K562 (cell line): ENCODE data around the gene JKAMP. TPM values are rescaled to one million over a fixed set of nuclear protein-coding genes. Genes with fewer than 3 reads are reported as not detected.

Experiments used
- ATAC-seq: fragments of 200-7000 bp; cut with Tn5 transposase; 3 replicates; pipeline ENCODE4 v1.9.1; 2020; ENCODE audit warnings: moderate library complexity
- BruUV-seq: library from RNA; stranded (reverse); fragments of 400-500 nt; replicated peaks from 2 replicates; lab custom pipeline; 2021; lab: Mats Ljungman, UMichigan
- CTCF ChIA-PET: fragments of 300-600 bp; formaldehyde crosslinking; extraction: SDS; loops from one replicate; lab custom pipeline; 2021; ENCODE audit warnings: low intra/inter-chr PET ratio; lab: Yijun Ruan, JAX
- POLR2A ChIA-PET: fragments of 300-600, 350-650 bp; sonication (Branson Sonifier 250); formaldehyde crosslinking; extraction: SDS; loops from one replicate; lab custom pipeline; 2021; ENCODE audit warnings: antibody characterized with exemption, inconsistent platforms; lab: Yijun Ruan, JAX
- DNase-seq, 4 experiments: peaks; one replicate each; pipeline versions ENCODE4 v3.0.0 to v3.0.0-alpha.2; 2011 to 2018; ENCODE audit warnings: low spot score in 3 of 4, mixed read lengths in 3 of 4; ENCODE audit errors: extremely low read depth in 1 of 4
- FAIRE-seq: peaks from 2 replicates; lab custom pipeline; 2011; peaks lifted over from hg19 to GRCh38; lab: Jason Lieb, UNC
- H2AFZ ChIP-seq: 2 replicates; pipeline ENCODE4 v1.6.0; 2011; ENCODE audit warnings: low read depth, low read length, control low read depth, inconsistent platforms
- H3K27ac ChIP-seq: fragments of 200-600 bp; 3 replicates; pipeline ENCODE4 v1.8.0; 2011; ENCODE audit warnings: low read depth, mild to moderate bottlenecking, control low read depth, inconsistent platforms, low read length, moderate library complexity, mixed read lengths; ENCODE audit errors: extremely low read depth
- H3K27me3 ChIP-seq, 2 experiments: fragments of 300-600 bp in 1 of 2; 2 replicates in 1 of 2; 3 replicates in 1 of 2; pipeline versions ENCODE4 v1.6.0 to v1.8.0; 2011; ENCODE audit warnings: inconsistent platforms in 2 of 2, low read length in 2 of 2, mild to moderate bottlenecking in 1 of 2, mixed read lengths in 1 of 2, moderate library complexity in 1 of 2; ENCODE audit not compliant: control insufficient read depth in 2 of 2, insufficient read depth in 2 of 2
- H3K36me3 ChIP-seq: fragments of 300-600 bp; 3 replicates; pipeline ENCODE4 v1.8.0; 2011; ENCODE audit warnings: mild to moderate bottlenecking, low read length, inconsistent platforms; ENCODE audit not compliant: control insufficient read depth, insufficient read depth
- H3K4me1 ChIP-seq, 2 experiments: fragments of 200-600 bp in 1 of 2; replicated peaks in 1 of 2; 2 replicates in 1 of 2; 3 replicates in 1 of 2; pipeline versions ENCODE4 v1.5.1 to v1.8.0; 2011; ENCODE audit warnings: inconsistent platforms in 2 of 2, low read length in 2 of 2, mild to moderate bottlenecking in 1 of 2, mixed read lengths in 1 of 2, moderate library complexity in 1 of 2; ENCODE audit not compliant: control insufficient read depth in 2 of 2, insufficient read depth in 2 of 2
- H3K4me2 ChIP-seq: 2 replicates; pipeline ENCODE4 v1.6.1; 2011; ENCODE audit warnings: low read length, control low read depth, inconsistent platforms, mixed read lengths; ENCODE audit not compliant: insufficient read depth
- H3K4me3 ChIP-seq: fragments of 200-600 bp; sonication (generic), shearing (Covaris generic); 2 replicates; pipeline ENCODE4 v1.5.1; 2016; ENCODE audit warnings: control low read depth, inconsistent platforms
- H3K79me2 ChIP-seq: fragments of 200-600 bp; 3 replicates; pipeline ENCODE4 v1.8.0; 2011; ENCODE audit warnings: low read length, inconsistent platforms; ENCODE audit not compliant: control insufficient read depth, insufficient read depth
- H3K9ac ChIP-seq, 2 experiments: 2 replicates each; pipeline versions ENCODE4 v1.6.0 to v1.6.1; 2011; ENCODE audit warnings: low read depth in 2 of 2, low read length in 2 of 2, control low read depth in 1 of 2, inconsistent platforms in 1 of 2, mild to moderate bottlenecking in 1 of 2, mixed read lengths in 1 of 2; ENCODE audit not compliant: insufficient read depth in 1 of 2
- H3K9me1 ChIP-seq: one replicate; pipeline ENCODE4 v1.6.0; 2011; ENCODE audit warnings: inconsistent platforms, mild to moderate bottlenecking, low read length, moderate library complexity; ENCODE audit not compliant: control insufficient read depth, insufficient read depth
- H3K9me3 ChIP-seq: replicated peaks from 2 replicates; pipeline ENCODE4 v1.5.1; 2011; ENCODE audit warnings: low read depth, low read length, inconsistent platforms; ENCODE audit not compliant: control insufficient read depth, insufficient read depth
- H4K20me1 ChIP-seq: replicated peaks from 2 replicates; pipeline ENCODE4 v1.6.1; 2011; ENCODE audit warnings: low read length, inconsistent platforms, mixed read lengths; ENCODE audit not compliant: control insufficient read depth, insufficient read depth
- CBX3 ChIP-seq, 2 experiments: IDR thresholded peaks; 1 replicate in 1 of 2; 2 replicates in 1 of 2; pipeline ENCODE4 v1.6.1; 2012; ENCODE audit warnings: inconsistent platforms in 2 of 2, low read length in 2 of 2, borderline replicate concordance in 1 of 2, control low read depth in 1 of 2
- CBX5 ChIP-seq: IDR thresholded peaks from 2 replicates; pipeline ENCODE4 v1.6.1; 2014; ENCODE audit warnings: low read depth, borderline replicate concordance
- CREB3 ChIP-seq: fragments of 450-650 bp; conservative IDR thresholded peaks from 2 replicates; pipeline ENCODE4 v1.6.1; 2016; ENCODE audit warnings: missing genetic modification characterization, low read depth, mild to moderate bottlenecking, missing compliant biosample characterization, moderate library complexity
- FOXK1 ChIP-seq: sonication (generic); formaldehyde crosslinking; IDR thresholded peaks from 2 replicates; pipeline ENCODE4 v1.8.0; 2022; ENCODE audit warnings: missing genetic modification reagents, mild to moderate bottlenecking, borderline replicate concordance
- GTF3C2 ChIP-seq: IDR thresholded peaks from 3 replicates; pipeline ENCODE4 v1.6.1; 2011; ENCODE audit warnings: borderline replicate concordance, mild to moderate bottlenecking, moderate library complexity; ENCODE audit not compliant: insufficient read length; ENCODE audit errors: extremely low read depth
- HNRNPH1 ChIP-seq: fragments of 200-400 bp; formaldehyde crosslinking; optimal IDR thresholded peaks from 2 replicates; pipeline ENCODE3; 2017; ENCODE audit warnings: low read depth, mild to moderate bottlenecking, low read length, moderate library complexity
- JUNB ChIP-seq: fragments of 450-650 bp; formaldehyde crosslinking; conservative IDR thresholded peaks from 2 replicates; pipeline ENCODE4 v1.4.0; 2020; ENCODE audit warnings: mild to moderate bottlenecking
- RFX7 ChIP-seq: fragments of 250-450 bp; sonication (Bioruptor Pico); IDR thresholded peaks from 2 replicates; pipeline ENCODE4 v1.5.1; 2021; ENCODE audit warnings: mild to moderate bottlenecking
- THRAP3 ChIP-seq: fragments of 450-650 bp; IDR thresholded peaks from 2 replicates; pipeline ENCODE4 v1.6.1; 2016; ENCODE audit warnings: mild to moderate bottlenecking, inconsistent platforms, borderline replicate concordance
- ZNF239 ChIP-seq: fragments of 250-450 bp; sonication (Bioruptor Pico); IDR thresholded peaks from 2 replicates; pipeline ENCODE4 v1.4.0; 2020; ENCODE audit warnings: mild to moderate bottlenecking
- ZNF518B ChIP-seq: fragments of 250-450 bp; sonication (Bioruptor Pico); IDR thresholded peaks from 2 replicates; pipeline ENCODE4 v1.5.0; 2021; ENCODE audit warnings: mild to moderate bottlenecking, moderate library complexity
- ZNF76 ChIP-seq: fragments of 250-450 bp; sonication (Bioruptor Pico); IDR thresholded peaks from 2 replicates; pipeline ENCODE4 v1.4.0; 2020; ENCODE audit warnings: mild to moderate bottlenecking, moderate library complexity, borderline replicate concordance
- ZZZ3 ChIP-seq: fragments of 450-650 bp; IDR thresholded peaks from 2 replicates; pipeline ENCODE4 v1.6.1; 2016; ENCODE audit warnings: antibody characterized with exemption, mild to moderate bottlenecking, moderate library complexity
- WGBS: fragments of 100-300 bp; shearing (Covaris generic); methylation state at CpG from one replicate; pipeline ENCODE4 v1.1.6; 2016; ENCODE audit warnings: low coverage, mixed read lengths; ENCODE audit not compliant: insufficient coverage; ENCODE audit errors: missing lambda C conversion rate; 5-methylcytosine and 5-hydroxymethylcytosine counted together
- in situ Hi-C: fragments of 300-500 bp; cut with MboI; formaldehyde crosslinking; loops from 4 replicates; pipeline ENCODE4 v1.15.0; 2018; ENCODE audit warnings: inconsistent platforms, mixed read lengths
- intact Hi-C: fragments of 100-400 bp; cut with micrococcal nuclease; formaldehyde crosslinking; loops from 2 replicates; pipeline ENCODE4 v1.14.2; 2022
- polyA plus RNA-seq, 8 experiments: library from polyadenylated mRNA; depleted of rRNA in 4 of 8; stranded (reverse) in 5 of 8; unstranded in 3 of 8; fragments of >200 nt; fragmentation: Nextera tagmentation in 2 of 8; fragmentation: Illumina TruSeq in 1 of 8; extraction: Ambion mirVana in 2 of 8; extraction: Trizol in 1 of 8; gene quantifications; 2 replicates each; pipeline versions ENCODE4 v1.2.1 to v1.2.3, GENCODE V29; 2011 to 2014; ENCODE audit warnings: inconsistent platforms in 1 of 8, missing spikeins in 1 of 8
- total RNA-seq, 7 experiments: library from RNA; depleted of rRNA in 6 of 7; stranded (reverse); fragments of >200 nt in 6 of 7; fragmentation: Illumina TruSeq in 2 of 7; extraction: Trizol in 2 of 7; gene quantifications; 2 replicates each; pipeline versions ENCODE4 v1.2.1 to v1.2.3, GENCODE V29; 2011 to 2021; ENCODE audit warnings: low replicate concordance in 1 of 7

Gene JKAMP
- total and polyA plus RNA-seq, 9 of the 15 experiments (the other 6 are each of a cell fraction or from before 2014, with no cell fraction given): 19.3 to 119 (median 33.8) TPM

GRCh38 chr14:59543873-59544272 is 59.6 kb downstream of the JKAMP start (continued):
- TF ChIP-seq JUNB (CRISPR knock-in tag) (no peak), GTF3C2 (no peak), ZNF239 (CRISPR knock-in tag) (no peak)

GRCh38 chr14:59547310-59547709 is 63.0 kb downstream of the JKAMP start:
- FAIRE-seq (no peak), DNase-seq (no peak), ATAC-seq (no peak)
- H3K27me3 ChIP-seq: no peaks in the 10 kb centered on the region
- H3K79me2 ChIP-seq: no peaks in the 10 kb centered on the region
- no peak overlapping the region for H3K27ac ChIP-seq
- no peak overlapping the region for H3K4me3 ChIP-seq
- no peaks in the 10 kb centered on the region for H3K4me1 ChIP-seq
- no peaks in the 10 kb centered on the region for H3K9me1 ChIP-seq
- POLR2A ChIA-PET: no interaction called here
- CTCF ChIA-PET: no interaction called here
- in situ Hi-C loops (no loop called here), intact Hi-C loops (no loop called here)
- H3K36me3 ChIP-seq: no peaks in the 10 kb centered on the region
- no peak overlapping the region for H3K9ac ChIP-seq
- H3K9me3 ChIP-seq: no peaks in the 10 kb centered on the region
- H3K4me2 ChIP-seq: no peak overlapping the region
- H4K20me1 ChIP-seq: no peaks in the 10 kb centered on the region
- BruUV-seq: no TSS peak
- 0% methylated on average over 2 of the region's 2 CpGs for WGBS
- no peak overlapping the region for H2AFZ ChIP-seq
- TF ChIP-seq THRAP3: no peak
- no peak for TF ChIP-seq ZNF76 (CRISPR knock-in tag)
- no peak for TF ChIP-seq ZZZ3
- TF ChIP-seq FOXK1 (CRISPR knock-in tag): no peak
- no peak for TF ChIP-seq CBX5
- TF ChIP-seq HNRNPH1: no peak
- TF ChIP-seq CREB3 (tag): no peak
- TF ChIP-seq RFX7: no peak
- TF ChIP-seq ZNF518B (CRISPR knock-in tag): no peak
- TF ChIP-seq CBX3 (IDR thresholded peaks at IDR 0.05; ENCODE audit: borderline replicate concordance in 1 of 2, low read length in 2 of 2): no peak
